Measurements from ENCODE around the gene HDAC6. TPM values are rescaled to one million over a fixed set of nuclear protein-coding genes. Genes with fewer than 3 reads are reported as not detected.
"Not testable (repeated sequence)": the region's sequence is repeated elsewhere in the genome, so short reads cannot be mapped to it uniquely, and the experiment has no call there.

Gene HDAC6
- polyA plus RNA-seq, 12 donors: 81.3 to 151 (median 95.2) TPM; not detected in 1

- not testable (repeated sequence) for DNase-seq
Observed at GRCh38 chrX:48819394-48819793, 17.5 kb downstream of the HDAC6 start.

GRCh38 chrX:48823053-48823452 is 21.2 kb downstream of the HDAC6 start:
- DNase-seq: no peak

GRCh38 chrX:48824066-48824465 is 22.2 kb downstream of the HDAC6 start:
- no peak for DNase-seq

GRCh38 chrX:48826135-48826875 is 24.4 kb downstream of the HDAC6 start, which contains the start of gene ERAS:
Gene ERAS (plus strand): TSS chrX:48826513. CDS start chrX:48829124, 2,611 bp downstream.
- no peak for DNase-seq

- no peak for DNase-seq
Observed at GRCh38 chrX:48826876-48827653, 25.2 kb downstream of the HDAC6 start.

- DNase-seq: no peak
Observed at GRCh38 chrX:48827654-48827968, 25.7 kb downstream of the HDAC6 start.

GRCh38 chrX:48829016-48829735 is 27.3 kb downstream of the HDAC6 start:
- DNase-seq: no peak

- no peak for DNase-seq
Observed at GRCh38 chrX:48831136-48831908, 29.5 kb downstream of the HDAC6 start.

- no peak for DNase-seq
Observed at GRCh38 chrX:48831909-48832291, 30.0 kb downstream of the HDAC6 start.

- DNase-seq: no peak
Observed at GRCh38 chrX:48833542-48834138, 31.8 kb downstream of the HDAC6 start.

- no peak for DNase-seq
Observed at GRCh38 chrX:48834383-48834709, 32.5 kb downstream of the HDAC6 start.

- no peak for DNase-seq
Observed at GRCh38 chrX:48835524-48836329, 33.9 kb downstream of the HDAC6 start, which contains the start of gene PCSK1N. Gene PCSK1N (minus strand): TSS chrX:48835610. CDS start chrX:48835532, 78 bp downstream.

GRCh38 chrX:48839686-48840085 is 37.8 kb downstream of the HDAC6 start:
- DNase-seq: no peak

GRCh38 chrX:48848847-48849246 is 47.0 kb downstream of the HDAC6 start:
- no peak for DNase-seq

- DNase-seq: no peak
Observed at GRCh38 chrX:48852857-48853256, 51.0 kb downstream of the HDAC6 start.

- DNase-seq: not testable (repeated sequence)
Observed at GRCh38 chrX:48853494-48853893, 51.6 kb downstream of the HDAC6 start.

- not testable (repeated sequence) for DNase-seq
Observed at GRCh38 chrX:48854121-48854804, 52.4 kb downstream of the HDAC6 start.

- DNase-seq: no peak
Observed at GRCh38 chrX:48854898-48855297, 53.0 kb downstream of the HDAC6 start.

GRCh38 chrX:48864210-48864609 is 62.3 kb downstream of the HDAC6 start:
- no peak for DNase-seq

GRCh38 chrX:48872017-48872416 is 70.2 kb downstream of the HDAC6 start:
- not testable (repeated sequence) for DNase-seq

Data from muscle of arm (tissue), 12 donors.